C4-2B (cell line): ENCODE measurements around the gene ILDR2.

Experiments
- ZFX ChIP-seq: fragments of 450-650 bp; IDR thresholded peaks from 2 replicates; pipeline ENCODE4 v1.6.1; 2017
- TF ChIP-seq, protein P1 (sequence below): fragments of 450-650 bp; conservative IDR thresholded peaks from 2 replicates; pipeline ENCODE4 v1.5.1; 2017; ENCODE audit warnings: mild to moderate bottlenecking

GRCh38 chr1:167003711-167004110 is 28.4 kb upstream of the ILDR2 start:
- TF ChIP-seq, protein P1, sequence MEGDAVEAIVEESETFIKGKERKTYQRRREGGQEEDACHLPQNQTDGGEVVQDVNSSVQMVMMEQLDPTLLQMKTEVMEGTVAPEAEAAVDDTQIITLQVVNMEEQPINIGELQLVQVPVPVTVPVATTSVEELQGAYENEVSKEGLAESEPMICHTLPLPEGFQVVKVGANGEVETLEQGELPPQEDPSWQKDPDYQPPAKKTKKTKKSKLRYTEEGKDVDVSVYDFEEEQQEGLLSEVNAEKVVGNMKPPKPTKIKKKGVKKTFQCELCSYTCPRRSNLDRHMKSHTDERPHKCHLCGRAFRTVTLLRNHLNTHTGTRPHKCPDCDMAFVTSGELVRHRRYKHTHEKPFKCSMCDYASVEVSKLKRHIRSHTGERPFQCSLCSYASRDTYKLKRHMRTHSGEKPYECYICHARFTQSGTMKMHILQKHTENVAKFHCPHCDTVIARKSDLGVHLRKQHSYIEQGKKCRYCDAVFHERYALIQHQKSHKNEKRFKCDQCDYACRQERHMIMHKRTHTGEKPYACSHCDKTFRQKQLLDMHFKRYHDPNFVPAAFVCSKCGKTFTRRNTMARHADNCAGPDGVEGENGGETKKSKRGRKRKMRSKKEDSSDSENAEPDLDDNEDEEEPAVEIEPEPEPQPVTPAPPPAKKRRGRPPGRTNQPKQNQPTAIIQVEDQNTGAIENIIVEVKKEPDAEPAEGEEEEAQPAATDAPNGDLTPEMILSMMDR: no peak
- TF ChIP-seq ZFX: no peak
